Measurements from ENCODE around the gene LMBR1.

DNA sequence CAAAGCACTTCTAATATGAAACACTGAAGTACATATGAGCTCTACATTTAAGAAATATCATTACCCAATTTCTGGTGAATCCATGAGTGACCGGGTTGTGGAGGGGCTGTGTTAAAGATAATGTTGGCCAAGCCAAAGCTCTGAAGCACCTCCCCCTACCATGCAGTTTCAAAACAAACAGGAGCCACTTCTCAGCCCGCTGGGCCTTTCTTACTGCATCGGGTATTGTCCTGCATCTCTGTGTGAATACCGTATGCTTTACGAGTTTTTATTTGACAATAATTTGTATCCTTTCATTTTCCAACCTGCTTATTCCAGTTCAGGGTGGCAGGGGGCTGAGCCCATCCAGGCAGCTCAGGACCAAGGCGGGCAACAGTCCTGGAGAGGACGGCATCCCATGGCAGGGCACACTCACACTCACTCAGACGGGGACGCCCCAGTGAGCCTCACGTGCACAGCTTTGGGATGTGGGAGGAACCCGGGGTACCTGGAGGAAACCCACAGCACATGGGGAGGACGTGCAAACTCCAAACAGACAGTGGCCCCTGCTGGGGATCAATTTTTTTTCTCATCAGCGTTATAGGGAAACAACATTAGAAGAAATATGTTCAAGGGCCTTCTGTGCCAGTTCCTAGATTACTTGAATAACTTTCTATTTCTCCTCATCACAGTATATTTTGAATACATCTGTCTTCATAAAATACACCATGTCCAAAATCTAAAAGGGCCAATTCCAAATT lies 250.5 kb downstream of the LMBR1 start:
- TF ChIP-seq, protein P1, sequence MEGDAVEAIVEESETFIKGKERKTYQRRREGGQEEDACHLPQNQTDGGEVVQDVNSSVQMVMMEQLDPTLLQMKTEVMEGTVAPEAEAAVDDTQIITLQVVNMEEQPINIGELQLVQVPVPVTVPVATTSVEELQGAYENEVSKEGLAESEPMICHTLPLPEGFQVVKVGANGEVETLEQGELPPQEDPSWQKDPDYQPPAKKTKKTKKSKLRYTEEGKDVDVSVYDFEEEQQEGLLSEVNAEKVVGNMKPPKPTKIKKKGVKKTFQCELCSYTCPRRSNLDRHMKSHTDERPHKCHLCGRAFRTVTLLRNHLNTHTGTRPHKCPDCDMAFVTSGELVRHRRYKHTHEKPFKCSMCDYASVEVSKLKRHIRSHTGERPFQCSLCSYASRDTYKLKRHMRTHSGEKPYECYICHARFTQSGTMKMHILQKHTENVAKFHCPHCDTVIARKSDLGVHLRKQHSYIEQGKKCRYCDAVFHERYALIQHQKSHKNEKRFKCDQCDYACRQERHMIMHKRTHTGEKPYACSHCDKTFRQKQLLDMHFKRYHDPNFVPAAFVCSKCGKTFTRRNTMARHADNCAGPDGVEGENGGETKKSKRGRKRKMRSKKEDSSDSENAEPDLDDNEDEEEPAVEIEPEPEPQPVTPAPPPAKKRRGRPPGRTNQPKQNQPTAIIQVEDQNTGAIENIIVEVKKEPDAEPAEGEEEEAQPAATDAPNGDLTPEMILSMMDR (IDR thresholded peaks at IDR 0.05), result no peak
- TF ChIP-seq POLR2A (IDR thresholded peaks at IDR 0.05), result no peak
- no peak for TF ChIP-seq EP300 (IDR thresholded peaks at IDR 0.05)
- no peak for TF ChIP-seq POLR2AphosphoS5 (IDR thresholded peaks at IDR 0.05)

Measured in gastroesophageal sphincter (tissue), 3 donors.